SK-N-SH (cell line): ENCODE measurements around the gene COIL. TPM values are rescaled to one million over a fixed set of nuclear protein-coding genes. Genes with fewer than 3 reads are reported as not detected.

Experiments
- CTCF ChIA-PET: fragments of 300-600, 350-600 bp; formaldehyde crosslinking; extraction: SDS; loops from one replicate; lab custom pipeline; 2021; lab: Yijun Ruan, JAX
- POLR2A ChIA-PET: fragments of 350-600 bp; sonication (Branson Sonifier 250); formaldehyde crosslinking; extraction: SDS; loops from one replicate; lab custom pipeline; 2020; ENCODE audit warnings: antibody characterized with exemption, inconsistent platforms; lab: Yijun Ruan, JAX
- DNase-seq: peaks from one replicate; pipeline ENCODE4 v3.0.0; 2012
- H2AFZ ChIP-seq: fragments of 200-600 bp; sonication (generic); 2 replicates; pipeline ENCODE4 v1.8.1; 2016; ENCODE audit warnings: antibody characterized with exemption, mild to moderate bottlenecking, low read depth
- H3F3A ChIP-seq: fragments of 200-600 bp; sonication (generic); replicated peaks from 2 replicates; pipeline ENCODE3; 2016; ENCODE audit warnings: antibody characterized with exemption, mild to moderate bottlenecking; ENCODE audit not compliant: insufficient read depth
- H3K27ac ChIP-seq, 2 experiments: fragments of 200-500 bp in 1 of 2; fragments of 200-600 bp in 1 of 2; sonication (Bioruptor generic) in 1 of 2; sonication (generic), shearing (Covaris generic) in 1 of 2; 2 replicates each; pipeline versions ENCODE4 v1.5.1 to v1.6.1; 2014 to 2016; ENCODE audit warnings: low read depth in 2 of 2, inconsistent platforms in 1 of 2, low read length in 1 of 2, mild to moderate bottlenecking in 1 of 2, mixed read lengths in 1 of 2
- H3K27me3 ChIP-seq: fragments of 200-600 bp; sonication (generic), shearing (Covaris generic); 2 replicates; pipeline ENCODE4 v1.6.1; 2016; ENCODE audit warnings: mixed run types; ENCODE audit not compliant: insufficient read depth
- H3K36me3 ChIP-seq, 2 experiments: fragments of 200-500 bp in 1 of 2; fragments of 200-600 bp in 1 of 2; sonication (Bioruptor generic) in 1 of 2; sonication (generic) in 1 of 2; replicated peaks in 1 of 2; 2 replicates each; pipeline versions ENCODE3 to v1.5.1; 2014 to 2016; ENCODE audit warnings: low read length in 1 of 2, mild to moderate bottlenecking in 1 of 2; ENCODE audit not compliant: insufficient read depth in 2 of 2, control insufficient read depth in 1 of 2
- H3K4me1 ChIP-seq, 2 experiments: fragments of 200-500 bp in 1 of 2; fragments of 200-600 bp in 1 of 2; sonication (Bioruptor generic) in 1 of 2; sonication (generic), shearing (Covaris generic) in 1 of 2; 2 replicates each; pipeline versions ENCODE4 v1.5.1 to v1.6.1; 2014 to 2016; ENCODE audit warnings: low read depth in 1 of 2, low read length in 1 of 2, mixed run types in 1 of 2; ENCODE audit not compliant: insufficient read depth in 2 of 2, control insufficient read depth in 1 of 2
- H3K4me2 ChIP-seq: fragments of 200-600 bp; sonication (generic), shearing (Covaris generic); 2 replicates; pipeline ENCODE4 v1.6.1; 2017; ENCODE audit warnings: mixed run types
- H3K4me3 ChIP-seq, 2 experiments: fragments of 200-500 bp in 1 of 2; fragments of 200-600 bp in 1 of 2; sonication (Bioruptor generic) in 1 of 2; sonication (generic), shearing (Covaris generic) in 1 of 2; 2 replicates each; pipeline versions ENCODE4 v1.5.1 to v1.8.1; 2014 to 2016; ENCODE audit warnings: low read depth in 2 of 2, inconsistent platforms in 1 of 2, low read length in 1 of 2, mild to moderate bottlenecking in 1 of 2, mixed read lengths in 1 of 2, moderate library complexity in 1 of 2
- H3K79me2 ChIP-seq: fragments of 200-600 bp; sonication (generic); 2 replicates; pipeline ENCODE4 v1.8.1; 2017; ENCODE audit warnings: mild to moderate bottlenecking; ENCODE audit not compliant: insufficient read depth
- H3K9ac ChIP-seq: fragments of 200-600 bp; sonication (generic); 2 replicates; pipeline ENCODE4 v1.6.1; 2017; ENCODE audit warnings: mixed run types
- H3K9me2 ChIP-seq: fragments of 200-600 bp; sonication (generic); 2 replicates; pipeline ENCODE4 v1.6.1; 2017; ENCODE audit warnings: mixed run types
- H3K9me3 ChIP-seq: fragments of 200-600 bp; sonication (generic); 2 replicates; pipeline ENCODE4 v1.6.1; 2017; ENCODE audit warnings: mixed run types, mild to moderate bottlenecking, moderate library complexity
- H4K20me1 ChIP-seq: fragments of 200-600 bp; sonication (generic); 2 replicates; pipeline ENCODE4 v1.6.1; 2017; ENCODE audit warnings: mild to moderate bottlenecking, mixed run types; ENCODE audit not compliant: insufficient read depth
- ELF1 ChIP-seq: IDR thresholded peaks from 2 replicates; pipeline ENCODE4 v1.4.0; 2012
- EZH2phosphoT487 ChIP-seq: fragments of 200-600 bp; sonication (generic); IDR thresholded peaks from 2 replicates; pipeline ENCODE4 v1.6.1; 2017; ENCODE audit warnings: low read depth, mixed run types, mild to moderate bottlenecking, antibody characterized with exemption, moderate library complexity, borderline replicate concordance
- FOSL2 ChIP-seq: IDR thresholded peaks from 2 replicates; pipeline ENCODE4 v1.4.0; 2012; ENCODE audit warnings: low read depth, mild to moderate bottlenecking, moderate library complexity, borderline replicate concordance
- GABPA ChIP-seq: IDR thresholded peaks from 2 replicates; pipeline ENCODE4 v1.4.0; 2012; ENCODE audit warnings: low read depth, mild to moderate bottlenecking
- IRF3 ChIP-seq: fragments of 150-350 bp; IDR thresholded peaks from 2 replicates; pipeline ENCODE4 v1.6.1; 2016; ENCODE audit warnings: mild to moderate bottlenecking, low read depth, low read length
- MAX ChIP-seq: IDR thresholded peaks from 2 replicates; pipeline ENCODE4 v1.4.0; 2012; ENCODE audit warnings: low read depth
- MXI1 ChIP-seq: IDR thresholded peaks from 2 replicates; pipeline ENCODE4 v1.6.1; 2012; ENCODE audit warnings: mild to moderate bottlenecking, low read depth, low read length, improper control_type of control experiment
- NFIC ChIP-seq: IDR thresholded peaks from 2 replicates; pipeline ENCODE4 v1.4.0; 2012; ENCODE audit warnings: borderline replicate concordance
- NRF1 ChIP-seq: IDR thresholded peaks from 2 replicates; pipeline ENCODE4 v1.6.1; 2012; ENCODE audit warnings: low read depth, mild to moderate bottlenecking, low read length
- PBX3 ChIP-seq: IDR thresholded peaks from 2 replicates; pipeline ENCODE4; 2012
- POLR2AphosphoS5 ChIP-seq: IDR thresholded peaks from 2 replicates; pipeline ENCODE4 v1.6.1; 2012; ENCODE audit warnings: low read depth, low read length
- RAD21 ChIP-seq: IDR thresholded peaks from 2 replicates; pipeline ENCODE4 v1.6.1; 2012; ENCODE audit warnings: mild to moderate bottlenecking, low read length
- RCOR1 ChIP-seq: fragments of 150-350 bp; IDR thresholded peaks from 2 replicates; pipeline ENCODE4 v1.6.1; 2017; ENCODE audit warnings: antibody characterized with exemption, low read length
- RFX5 ChIP-seq: IDR thresholded peaks from 2 replicates; pipeline ENCODE4 v1.6.1; 2012; ENCODE audit warnings: mild to moderate bottlenecking, improper control_type of control experiment, low read length
- SIN3A ChIP-seq: IDR thresholded peaks from 2 replicates; pipeline ENCODE4 v1.6.1; 2012; ENCODE audit warnings: low read depth, mild to moderate bottlenecking, low read length, moderate library complexity, borderline replicate concordance
- TEAD4 ChIP-seq: IDR thresholded peaks from 2 replicates; pipeline ENCODE4 v1.4.0; 2012; ENCODE audit warnings: mild to moderate bottlenecking, borderline replicate concordance; ENCODE audit not compliant: insufficient read depth
- USF1 ChIP-seq: IDR thresholded peaks from 2 replicates; pipeline ENCODE4 v1.4.0; 2012; ENCODE audit warnings: low read depth, borderline replicate concordance
- WGBS: methylation state at CpG from one replicate; pipeline ENCODE4 v1.1.6; 2017; ENCODE audit warnings: low lambda C conversion rate; 5-methylcytosine and 5-hydroxymethylcytosine counted together
- polyA plus RNA-seq, 3 experiments: library from polyadenylated mRNA; depleted of rRNA; stranded (reverse); fragments of >200 nt; gene quantifications; 2 replicates each; pipeline ENCODE4 v1.2.3, GENCODE V29; 2012

Gene COIL
- polyA plus RNA-seq, 1 of the 3 experiments (the other 2 are of a cell fraction), result 3.9 TPM

DNA sequence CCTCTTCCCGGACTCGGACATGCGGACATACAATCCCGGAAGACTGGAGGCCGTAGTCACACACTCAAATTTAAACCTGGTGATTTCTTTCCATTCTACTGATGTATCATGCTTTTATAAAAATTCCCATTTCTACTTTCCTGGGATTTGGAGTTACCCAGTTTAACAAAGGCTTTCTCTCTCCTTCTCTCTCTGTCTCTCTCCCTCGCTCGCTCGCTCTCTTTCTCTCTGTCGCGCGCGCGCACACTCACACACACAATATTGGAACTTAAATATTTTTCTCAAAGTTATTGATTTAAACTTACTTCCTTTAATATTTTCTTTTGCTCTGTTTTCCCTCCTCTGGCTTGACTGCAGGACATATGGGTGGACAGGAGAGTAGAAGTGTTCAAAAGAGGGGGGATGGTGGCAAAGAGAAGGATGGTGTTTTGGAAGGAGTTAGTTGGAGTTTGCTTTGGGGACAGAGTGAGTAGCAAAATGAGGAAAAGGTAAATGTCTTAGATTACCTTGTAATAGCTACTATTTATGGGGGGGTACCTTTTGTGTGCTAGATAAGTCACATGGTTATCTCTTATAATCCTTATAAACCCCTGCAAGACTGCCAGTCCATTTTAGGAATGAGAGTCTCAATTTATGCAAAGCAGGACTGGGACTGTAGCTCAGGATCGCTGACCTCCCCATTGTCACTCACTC is 46.1 kb downstream of the COIL start:
- Histone ChIP-seq H3K36me3 (no peaks in the 10 kb centered on the region), H3K27me3 (no peaks in the 10 kb centered on the region), H3K4me2 (peak overlapping the region; percentile 90), H4K20me1 (no peaks in the 10 kb centered on the region)
- CTCF ChIA-PET, result interaction anchor here (1.2 to 1.8 kb wide), 6 partner anchors 11 to 101 kb away, joined by 4 to 9 read pairs (median 4); no protein-coding TSS in a partner anchor
- TF ChIP-seq FOSL2, result no peak
- 0 out of 2 replicates have a peak, but pooled peaks have one; percentile 5 for TF ChIP-seq TEAD4
- TF ChIP-seq USF1, result peak; percentile 31; the same call in 1 of the 2 replicates
- peak; percentile 10; the same call in 1 of the 2 replicates for TF ChIP-seq MXI1
- no peak for TF ChIP-seq IRF3
- TF ChIP-seq NRF1, result no peak
- TF ChIP-seq ELF1, result peak; percentile 51
- TF ChIP-seq, all 33 proteins: peak for 4
- peak overlapping the region; percentile 73 to 75 for H3K27ac ChIP-seq
- peaks cover 19% of the 10 kb centered on the region for H3F3A ChIP-seq
- peak overlapping the region; percentile 89 for H3K9ac ChIP-seq
- H3K4me1 ChIP-seq, result peaks cover 13 to 23% of the 10 kb centered on the region in 2 experiments; a peak in 2 of 4 replicates
- POLR2A ChIA-PET, result interaction anchor here (1.0 to 1.4 kb wide), 6 partner anchors 9 to 90 kb away, joined by 3 to 8 read pairs (median 4); partner anchors contain the start of genes C17orf67, DGKE and SCPEP1
- peak overlapping the region; percentile 95 for H2AFZ ChIP-seq
- H3K79me2 ChIP-seq, result peaks cover 42% of the 10 kb centered on the region
- H3K4me3 ChIP-seq, result peak overlapping the region; percentile 73 to 84
- no peaks in the 10 kb centered on the region; the same call in 1 of the 2 replicates for H3K9me3 ChIP-seq
- DNase-seq, result no peak
- WGBS, result 25% methylated on average over 14 of the region's 14 CpGs
- no peaks in the 10 kb centered on the region for H3K9me2 ChIP-seq

GRCh38 chr17:56913867-56914580 is 46.8 kb downstream of the COIL start, which contains the start of gene TRIM25:
TSS of gene TRIM25 (minus strand) at chr17:56914049. CDS start at chr17:56913988, 61 bp downstream.
- H3K4me3 ChIP-seq, result peak within 1 kb of the TSS; percentile 73 to 84
- H3K4me2 ChIP-seq, result peak within 1 kb of the TSS; percentile 90
- POLR2A ChIA-PET, result interaction anchor here (0.8 to 1.4 kb wide), 10 partner anchors 9 to 97 kb away, joined by 3 to 8 read pairs (median 4); partner anchors contain the start of genes C17orf67, COIL, DGKE and SCPEP1
- no peaks in the 10 kb centered on the region for H3K27me3 ChIP-seq
- peaks cover 43% of the 10 kb centered on the region for H3K79me2 ChIP-seq
- DNase-seq, result peak; percentile 99
- H3K36me3 ChIP-seq, result no peaks in the 10 kb centered on the region
- WGBS, result 3% methylated on average over 15 of the region's 58 CpGs
- peaks cover 19% of the 10 kb centered on the region for H3F3A ChIP-seq
- no peaks in the 10 kb centered on the region for H4K20me1 ChIP-seq
- peaks cover 13 to 23% of the 10 kb centered on the region in 2 experiments; a peak in 2 of 4 replicates for H3K4me1 ChIP-seq
- H2AFZ ChIP-seq, result peak within 1 kb of the TSS; percentile 95
- H3K9ac ChIP-seq, result peak within 1 kb of the TSS; percentile 89
- H3K9me2 ChIP-seq, result no peaks in the 10 kb centered on the region
- no peaks in the 10 kb centered on the region; the same call in 1 of the 2 replicates for H3K9me3 ChIP-seq
- H3K27ac ChIP-seq, result peak within 1 kb of the TSS; percentile 73 to 75
- CTCF ChIA-PET, result interaction anchor here (0.8 to 1.8 kb wide), 7 partner anchors 10 to 101 kb away, joined by 4 to 9 read pairs (median 4); no protein-coding TSS in a partner anchor
- TF ChIP-seq ELF1 (0 out of 2 replicates have a peak, but pooled peaks have one; percentile 36), FOSL2 (no peak; the same call in 1 of the 2 replicates), EZH2phosphoT487 (no peak), GABPA (peak; percentile 52), RFX5 (no peak), NRF1 (no peak), RAD21 (no peak), PBX3 (peak; percentile 18; the same call in 1 of the 2 replicates), RCOR1 (peak; percentile 6; the same call in 1 of the 2 replicates), POLR2AphosphoS5 (peak; percentile 99), NFIC (no peak), SIN3A (peak; percentile 95), MAX (peak; percentile 89), IRF3 (no peak), USF1 (peak; percentile 97), TEAD4 (0 out of 2 replicates have a peak, but pooled peaks have one; percentile 2)
